PFSK-1 (cell line): ENCODE results near the gene G0S2. TPM values are rescaled to one million over a fixed set of nuclear protein-coding genes. Genes with fewer than 3 reads are reported as not detected.

Source experiments
- FOXP2 ChIP-seq: optimal IDR thresholded peaks from 2 replicates; pipeline ENCODE3; 2011; ENCODE audit warnings: borderline replicate concordance, control low read depth, inconsistent platforms; ENCODE audit not compliant: insufficient read depth; ENCODE audit errors: extremely low read length, extremely low read depth
- POLR2AphosphoS5 ChIP-seq: IDR thresholded peaks from 2 replicates; pipeline ENCODE4 v1.6.1; 2012; ENCODE audit warnings: low read depth, mild to moderate bottlenecking, control low read depth, low read length, moderate library complexity
- REST ChIP-seq, 2 experiments: IDR thresholded peaks; 2 replicates each; pipeline versions ENCODE4 v1.6.1 to v1.8.0; 2011 to 2012; ENCODE audit warnings: low read depth in 2 of 2, low read length in 2 of 2, control low read depth in 1 of 2, inconsistent platforms in 1 of 2, mild to moderate bottlenecking in 1 of 2, moderate library complexity in 1 of 2; ENCODE audit not compliant: insufficient read depth in 1 of 2
- SIN3A ChIP-seq: IDR thresholded peaks from 2 replicates; pipeline ENCODE4 v1.6.1; 2012; ENCODE audit warnings: mild to moderate bottlenecking, low read length, moderate library complexity, borderline replicate concordance; ENCODE audit not compliant: insufficient read depth
- TAF1 ChIP-seq: IDR thresholded peaks from 2 replicates; pipeline ENCODE4 v1.6.1; 2012; ENCODE audit warnings: low read length, control low read depth, borderline replicate concordance; ENCODE audit not compliant: insufficient read depth
- polyA plus RNA-seq: library from polyadenylated mRNA; unstranded; fragments of >200 nt; gene quantifications from one replicate; pipeline ENCODE4 v1.2.1, GENCODE V29; 2012; ENCODE audit warnings: low read depth, missing spikeins; ENCODE audit not compliant: insufficient read length

The G0S2 gene
- polyA plus RNA-seq = not detected

DNA sequence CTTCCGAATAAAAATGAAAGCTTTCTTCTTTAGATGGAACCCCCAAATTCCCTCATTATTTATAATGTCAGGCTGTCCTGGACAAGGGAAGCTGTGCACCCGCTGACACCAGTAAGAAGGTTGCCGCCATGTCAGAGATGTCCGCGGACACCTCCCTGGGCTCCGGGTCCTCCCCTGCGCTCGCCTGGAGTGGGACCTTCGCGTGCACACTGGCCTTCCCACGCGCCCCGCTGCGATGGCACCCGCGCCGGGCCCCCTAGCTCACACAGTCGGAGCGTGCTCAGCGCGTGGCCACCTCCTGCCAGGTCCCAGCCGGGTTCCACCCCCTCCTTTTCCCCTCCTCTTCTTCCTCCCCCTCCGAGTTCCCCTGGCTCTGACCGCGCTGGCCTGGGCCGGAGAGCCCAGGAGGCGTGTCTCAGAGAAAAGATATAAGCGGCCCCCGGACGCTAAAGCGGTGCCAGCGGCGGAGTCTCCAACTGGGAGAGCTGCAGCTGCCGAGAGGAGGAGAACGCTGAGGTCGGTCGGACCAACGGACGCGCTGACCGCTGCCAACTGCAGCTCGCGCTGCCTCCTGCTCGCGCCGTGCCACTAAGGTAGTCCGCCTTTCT is at the start of gene G0S2:
Gene G0S2, plus strand, starts transcription at position 456 of the 608 bp plus-strand sequence. CDS start 273 bp downstream, outside the sequence.
- TF ChIP-seq POLR2AphosphoS5 (no peak), FOXP2 (no peak), TAF1 (no peak), SIN3A (no peak), REST (IDR thresholded peaks at IDR 0.05; ENCODE audit: insufficient read depth in 1 of 2, low read depth in 2 of 2, low read length in 2 of 2) (no peak)

GRCh38 chr1:209625791-209626285 is 49.4 kb upstream of the G0S2 start:
- no peak for TF ChIP-seq REST (IDR thresholded peaks at IDR 0.05; ENCODE audit: insufficient read depth in 1 of 2, low read depth in 2 of 2, low read length in 2 of 2)
- TF ChIP-seq TAF1 = no peak
- no peak for TF ChIP-seq POLR2AphosphoS5
- TF ChIP-seq SIN3A = no peak
- no peak for TF ChIP-seq FOXP2

DNA sequence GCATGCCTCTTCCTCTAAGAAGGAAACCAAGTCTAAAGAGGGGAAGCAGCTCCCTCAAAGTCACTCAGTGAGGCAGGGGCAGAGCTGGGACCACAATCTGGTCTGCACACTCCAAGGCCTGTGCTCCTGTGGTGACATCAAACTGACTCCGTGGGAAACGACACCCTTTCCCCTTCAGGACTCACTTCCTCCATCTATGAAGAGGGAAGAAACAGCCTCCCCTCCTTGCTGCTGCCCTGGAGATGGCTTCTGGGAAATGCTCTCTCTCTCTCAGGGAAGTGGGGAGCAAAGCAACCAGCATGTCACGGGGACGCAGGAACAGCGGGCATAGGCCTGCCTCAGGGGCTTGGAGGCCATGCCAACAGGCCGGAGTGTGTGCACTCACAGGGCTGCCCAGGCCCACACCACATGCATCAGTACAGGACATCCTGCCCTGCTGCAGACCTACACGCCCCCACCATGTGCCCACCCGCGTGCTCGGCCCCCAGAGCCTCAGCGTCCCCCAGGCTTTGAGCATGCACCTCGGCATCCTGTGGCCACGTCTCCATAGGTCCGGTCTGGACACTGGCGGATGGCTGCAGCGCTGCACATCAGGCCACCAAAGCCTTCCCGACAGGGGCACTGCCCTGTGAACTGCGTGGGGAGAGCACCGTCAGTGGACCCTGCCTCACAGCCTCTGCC is 48.7 kb upstream of the G0S2 start:
- TF ChIP-seq REST (IDR thresholded peaks at IDR 0.05; ENCODE audit: insufficient read depth in 1 of 2, low read depth in 2 of 2, low read length in 2 of 2) (no peak), FOXP2 (no peak), SIN3A (no peak)

DNA sequence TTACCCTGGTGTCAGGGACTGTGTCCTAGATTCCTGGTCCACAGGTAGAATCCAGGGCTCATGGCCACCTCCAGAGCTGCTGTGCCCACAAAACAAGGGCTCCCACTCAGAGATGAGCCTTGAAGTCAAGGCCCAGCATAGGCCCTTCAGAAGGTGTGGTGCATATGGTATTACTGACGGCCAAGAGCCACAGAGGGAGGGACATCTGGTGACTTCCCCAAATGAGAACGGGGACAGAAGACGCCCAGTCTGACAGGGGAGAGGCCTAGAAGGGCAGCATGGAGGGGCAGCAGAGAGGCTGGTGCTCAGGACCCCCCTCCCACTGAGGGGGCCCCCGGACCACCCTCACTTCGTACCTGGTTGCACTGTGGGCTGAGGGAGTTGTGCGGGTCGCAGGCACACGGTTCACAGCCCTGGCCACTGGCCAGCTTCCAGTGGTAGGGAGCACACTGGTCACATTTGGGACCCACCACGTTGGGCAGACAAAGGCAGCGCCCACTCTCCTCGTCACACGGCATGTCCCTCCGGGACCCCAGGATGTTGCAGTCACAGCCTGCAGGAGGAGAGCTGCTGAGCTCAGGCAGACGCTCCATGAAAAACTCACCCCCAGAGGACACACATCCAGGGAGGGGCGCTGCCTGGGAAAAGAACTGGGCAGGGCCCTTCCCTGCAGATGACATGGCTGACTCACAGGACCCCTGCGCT is 48.0 kb upstream of the G0S2 start:
- TF ChIP-seq SIN3A = no peak
- TF ChIP-seq REST (IDR thresholded peaks at IDR 0.05; ENCODE audit: insufficient read depth in 1 of 2, low read depth in 2 of 2, low read length in 2 of 2) = no peak
- no peak for TF ChIP-seq POLR2AphosphoS5
- TF ChIP-seq FOXP2 = no peak
- TF ChIP-seq TAF1 = no peak
